K562 (cell line): Measurements from ENCODE around the gene LMNTD2. TPM values are rescaled to one million over a fixed set of nuclear protein-coding genes. Genes with fewer than 3 reads are reported as not detected.
A peak's percentile ranks its signal among the peaks of the same experiment; 100 is the strongest.

ENCODE experiments used
- FOXK2 ChIP-seq, 2 experiments: fragments of 450-650 bp; IDR thresholded peaks in 1 of 2; conservative IDR thresholded peaks in 1 of 2; 2 replicates each; pipeline ENCODE4 v1.6.1; 2016; ENCODE audit warnings: low read depth in 2 of 2, mild to moderate bottlenecking in 1 of 2
- LCOR ChIP-seq: sonication (generic); formaldehyde crosslinking; IDR thresholded peaks from 2 replicates; pipeline ENCODE4 v1.8.0; 2022; ENCODE audit warnings: mild to moderate bottlenecking, missing genetic modification reagents
- PML ChIP-seq: IDR thresholded peaks from 2 replicates; pipeline ENCODE4 v1.6.1; 2012; ENCODE audit warnings: low read length, inconsistent platforms
- POLR2G ChIP-seq: fragments of 200-400 bp; formaldehyde crosslinking; IDR thresholded peaks from 2 replicates; pipeline ENCODE4 v1.6.1; 2017; ENCODE audit warnings: low read depth, mild to moderate bottlenecking, antibody characterized with exemption, low read length, moderate library complexity
- SMAD1 ChIP-seq: fragments of 150-350 bp; IDR thresholded peaks from 2 replicates; pipeline ENCODE4 v1.6.1; 2014; ENCODE audit warnings: low read length, low read depth; ENCODE audit not compliant: partially characterized antibody
- SP1 ChIP-seq: sonication (generic); formaldehyde crosslinking; IDR thresholded peaks from 2 replicates; pipeline ENCODE4 v1.8.1; 2022; ENCODE audit warnings: mild to moderate bottlenecking, missing genetic modification reagents
- ZNF445 ChIP-seq: fragments of 250-450 bp; sonication (Bioruptor Pico); IDR thresholded peaks from 2 replicates; pipeline ENCODE4 v1.4.0; 2020; ENCODE audit warnings: low read depth, mild to moderate bottlenecking, moderate library complexity
- ZSCAN32 ChIP-seq: fragments of 450-650 bp; formaldehyde crosslinking; IDR thresholded peaks from 2 replicates; pipeline ENCODE4 v1.4.0; 2020; ENCODE audit warnings: mild to moderate bottlenecking, moderate library complexity
- ZZZ3 ChIP-seq: fragments of 450-650 bp; IDR thresholded peaks from 2 replicates; pipeline ENCODE4 v1.6.1; 2016; ENCODE audit warnings: antibody characterized with exemption, mild to moderate bottlenecking, moderate library complexity
- polyA plus RNA-seq, 8 experiments: library from polyadenylated mRNA; depleted of rRNA in 4 of 8; stranded (reverse) in 5 of 8; unstranded in 3 of 8; fragments of >200 nt; fragmentation: Nextera tagmentation in 2 of 8; fragmentation: Illumina TruSeq in 1 of 8; extraction: Ambion mirVana in 2 of 8; extraction: Trizol in 1 of 8; gene quantifications; 2 replicates each; pipeline versions ENCODE4 v1.2.1 to v1.2.3, GENCODE V29; 2011 to 2014; ENCODE audit warnings: inconsistent platforms in 1 of 8, missing spikeins in 1 of 8
- total RNA-seq, 7 experiments: library from RNA; depleted of rRNA in 6 of 7; stranded (reverse); fragments of >200 nt in 6 of 7; fragmentation: Illumina TruSeq in 2 of 7; extraction: Trizol in 2 of 7; gene quantifications; 2 replicates each; pipeline versions ENCODE4 v1.2.1 to v1.2.3, GENCODE V29; 2011 to 2021; ENCODE audit warnings: low replicate concordance in 1 of 7
- TF ChIP-seq, protein P1 (sequence below), 2 experiments: fragments of 450-650 bp in 1 of 2; sonication (generic) in 1 of 2; formaldehyde crosslinking in 1 of 2; IDR thresholded peaks; 2 replicates each; pipeline versions ENCODE4 v1.7.1 to v1.9.0; 2016 to 2022; ENCODE audit warnings: inconsistent platforms in 1 of 2, mild to moderate bottlenecking in 1 of 2, missing genetic modification reagents in 1 of 2
- TF ChIP-seq, protein P2 (sequence below): fragments of 450-650 bp; formaldehyde crosslinking; IDR thresholded peaks from 2 replicates; pipeline ENCODE4 v1.4.0; 2020; ENCODE audit warnings: mild to moderate bottlenecking, moderate library complexity
- TF ChIP-seq, protein P3 (sequence below): sonication (generic); formaldehyde crosslinking; IDR thresholded peaks from 2 replicates; pipeline ENCODE4 v1.9.0; 2022; ENCODE audit warnings: mild to moderate bottlenecking, missing genetic modification reagents
- TF ChIP-seq, protein P4 (sequence below): fragments of 450-650 bp; IDR thresholded peaks from 2 replicates; pipeline ENCODE4 v1.6.1; 2017; ENCODE audit warnings: antibody characterized with exemption

The LMNTD2 gene
- total and polyA plus RNA-seq, 9 of the 15 experiments (the other 6 are each of a cell fraction or from before 2014, with no cell fraction given) = 0.48 to 4.2 (median 1.5) TPM; not detected in 3

DNA sequence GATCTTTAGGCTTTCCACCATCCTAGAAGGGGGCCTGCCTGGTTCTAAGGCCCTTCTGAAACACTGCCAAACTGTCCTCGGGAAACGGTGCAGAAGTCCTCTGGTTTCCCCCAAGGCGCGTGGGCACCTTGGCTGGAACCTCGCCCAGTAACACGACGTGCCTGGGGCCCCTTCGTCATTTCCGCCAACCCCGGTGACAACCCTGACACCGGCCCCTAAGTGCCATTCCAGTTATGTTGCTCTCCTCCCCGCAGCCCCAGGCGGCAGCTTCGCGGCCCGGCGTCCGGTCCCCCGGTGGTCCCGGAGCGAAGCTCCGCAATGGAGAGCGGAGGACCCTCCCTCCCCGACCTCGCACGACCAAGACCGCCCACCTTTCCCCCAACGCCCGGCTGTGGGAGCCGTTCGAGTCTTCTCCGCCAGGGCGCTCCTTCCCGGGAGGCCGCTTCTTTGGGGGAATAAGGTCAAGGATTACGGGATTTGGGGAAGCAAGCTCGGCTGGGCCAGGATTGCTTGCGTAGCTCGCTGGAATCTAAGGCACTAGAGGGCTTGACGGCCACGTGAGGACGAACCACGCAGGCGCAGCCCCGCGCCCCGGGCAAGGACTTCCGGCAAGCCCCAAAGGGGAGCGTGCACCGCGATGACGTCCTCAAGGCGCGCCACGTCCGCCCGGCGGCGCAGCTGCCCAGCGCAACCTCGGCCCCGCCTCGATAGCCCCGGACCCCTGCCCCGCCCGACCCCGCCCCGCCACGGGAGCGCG lies 54.1 kb downstream of the LMNTD2 start (continued):
- TF ChIP-seq, protein P1, sequence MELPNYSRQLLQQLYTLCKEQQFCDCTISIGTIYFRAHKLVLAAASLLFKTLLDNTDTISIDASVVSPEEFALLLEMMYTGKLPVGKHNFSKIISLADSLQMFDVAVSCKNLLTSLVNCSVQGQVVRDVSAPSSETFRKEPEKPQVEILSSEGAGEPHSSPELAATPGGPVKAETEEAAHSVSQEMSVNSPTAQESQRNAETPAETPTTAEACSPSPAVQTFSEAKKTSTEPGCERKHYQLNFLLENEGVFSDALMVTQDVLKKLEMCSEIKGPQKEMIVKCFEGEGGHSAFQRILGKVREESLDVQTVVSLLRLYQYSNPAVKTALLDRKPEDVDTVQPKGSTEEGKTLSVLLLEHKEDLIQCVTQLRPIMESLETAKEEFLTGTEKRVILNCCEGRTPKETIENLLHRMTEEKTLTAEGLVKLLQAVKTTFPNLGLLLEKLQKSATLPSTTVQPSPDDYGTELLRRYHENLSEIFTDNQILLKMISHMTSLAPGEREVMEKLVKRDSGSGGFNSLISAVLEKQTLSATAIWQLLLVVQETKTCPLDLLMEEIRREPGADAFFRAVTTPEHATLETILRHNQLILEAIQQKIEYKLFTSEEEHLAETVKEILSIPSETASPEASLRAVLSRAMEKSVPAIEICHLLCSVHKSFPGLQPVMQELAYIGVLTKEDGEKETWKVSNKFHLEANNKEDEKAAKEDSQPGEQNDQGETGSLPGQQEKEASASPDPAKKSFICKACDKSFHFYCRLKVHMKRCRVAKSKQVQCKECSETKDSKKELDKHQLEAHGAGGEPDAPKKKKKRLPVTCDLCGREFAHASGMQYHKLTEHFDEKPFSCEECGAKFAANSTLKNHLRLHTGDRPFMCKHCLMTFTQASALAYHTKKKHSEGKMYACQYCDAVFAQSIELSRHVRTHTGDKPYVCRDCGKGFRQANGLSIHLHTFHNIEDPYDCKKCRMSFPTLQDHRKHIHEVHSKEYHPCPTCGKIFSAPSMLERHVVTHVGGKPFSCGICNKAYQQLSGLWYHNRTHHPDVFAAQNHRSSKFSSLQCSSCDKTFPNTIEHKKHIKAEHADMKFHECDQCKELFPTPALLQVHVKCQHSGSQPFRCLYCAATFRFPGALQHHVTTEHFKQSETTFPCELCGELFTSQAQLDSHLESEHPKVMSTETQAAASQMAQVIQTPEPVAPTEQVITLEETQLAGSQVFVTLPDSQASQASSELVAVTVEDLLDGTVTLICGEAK (IDR thresholded peaks at IDR 0.05) = peak; percentile 70
- TF ChIP-seq, protein P1 (CRISPR knock-in tag; IDR thresholded peaks at IDR 0.05) = no peak
- TF ChIP-seq ZSCAN32 (CRISPR knock-in tag) (no peak), SP1 (peak; percentile 41), POLR2G (peak; percentile 88), SMAD1 (peak; percentile 30), ZNF445 (0 out of 2 replicates have a peak, but pooled peaks have one; percentile 8), LCOR (CRISPR knock-in tag) (peak; percentile 66), ZZZ3 (no peak; the same call in 1 of the 2 replicates), PML (peak; percentile 33; the same call in 1 of the 2 replicates), FOXK2 (conservative IDR thresholded peaks at IDR 0.05 in 1 of 2, IDR thresholded peaks at IDR 0.05 in 1 of 2; ENCODE audit: low read depth in 2 of 2) (peak in 1 of 2 experiments; percentile 51; a peak in 1 of 4 replicates)
- TF ChIP-seq, protein P2, sequence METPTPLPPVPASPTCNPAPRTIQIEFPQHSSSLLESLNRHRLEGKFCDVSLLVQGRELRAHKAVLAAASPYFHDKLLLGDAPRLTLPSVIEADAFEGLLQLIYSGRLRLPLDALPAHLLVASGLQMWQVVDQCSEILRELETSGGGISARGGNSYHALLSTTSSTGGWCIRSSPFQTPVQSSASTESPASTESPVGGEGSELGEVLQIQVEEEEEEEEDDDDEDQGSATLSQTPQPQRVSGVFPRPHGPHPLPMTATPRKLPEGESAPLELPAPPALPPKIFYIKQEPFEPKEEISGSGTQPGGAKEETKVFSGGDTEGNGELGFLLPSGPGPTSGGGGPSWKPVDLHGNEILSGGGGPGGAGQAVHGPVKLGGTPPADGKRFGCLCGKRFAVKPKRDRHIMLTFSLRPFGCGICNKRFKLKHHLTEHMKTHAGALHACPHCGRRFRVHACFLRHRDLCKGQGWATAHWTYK (CRISPR knock-in tag) = peak; percentile 72; the same call in 1 of the 2 replicates
- TF ChIP-seq, protein P3, sequence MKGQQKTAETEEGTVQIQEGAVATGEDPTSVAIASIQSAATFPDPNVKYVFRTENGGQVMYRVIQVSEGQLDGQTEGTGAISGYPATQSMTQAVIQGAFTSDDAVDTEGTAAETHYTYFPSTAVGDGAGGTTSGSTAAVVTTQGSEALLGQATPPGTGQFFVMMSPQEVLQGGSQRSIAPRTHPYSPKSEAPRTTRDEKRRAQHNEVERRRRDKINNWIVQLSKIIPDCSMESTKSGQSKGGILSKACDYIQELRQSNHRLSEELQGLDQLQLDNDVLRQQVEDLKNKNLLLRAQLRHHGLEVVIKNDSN = peak; percentile 89
- TF ChIP-seq, protein P4, sequence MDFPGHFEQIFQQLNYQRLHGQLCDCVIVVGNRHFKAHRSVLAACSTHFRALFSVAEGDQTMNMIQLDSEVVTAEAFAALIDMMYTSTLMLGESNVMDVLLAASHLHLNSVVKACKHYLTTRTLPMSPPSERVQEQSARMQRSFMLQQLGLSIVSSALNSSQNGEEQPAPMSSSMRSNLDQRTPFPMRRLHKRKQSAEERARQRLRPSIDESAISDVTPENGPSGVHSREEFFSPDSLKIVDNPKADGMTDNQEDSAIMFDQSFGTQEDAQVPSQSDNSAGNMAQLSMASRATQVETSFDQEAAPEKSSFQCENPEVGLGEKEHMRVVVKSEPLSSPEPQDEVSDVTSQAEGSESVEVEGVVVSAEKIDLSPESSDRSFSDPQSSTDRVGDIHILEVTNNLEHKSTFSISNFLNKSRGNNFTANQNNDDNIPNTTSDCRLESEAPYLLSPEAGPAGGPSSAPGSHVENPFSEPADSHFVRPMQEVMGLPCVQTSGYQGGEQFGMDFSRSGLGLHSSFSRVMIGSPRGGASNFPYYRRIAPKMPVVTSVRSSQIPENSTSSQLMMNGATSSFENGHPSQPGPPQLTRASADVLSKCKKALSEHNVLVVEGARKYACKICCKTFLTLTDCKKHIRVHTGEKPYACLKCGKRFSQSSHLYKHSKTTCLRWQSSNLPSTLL = no peak
